H1 (cell line): ENCODE results near the gene VN1R2. TPM values are rescaled to one million over a fixed set of nuclear protein-coding genes. Genes with fewer than 3 reads are reported as not detected.

Experiments used
- RXRA ChIP-seq: IDR thresholded peaks from 2 replicates; pipeline ENCODE4 v1.6.1; 2011; ENCODE audit warnings: low read depth, mild to moderate bottlenecking, low read length, moderate library complexity; ENCODE audit not compliant: insufficient read depth
- polyA plus RNA-seq, 7 experiments: library from polyadenylated mRNA; depleted of rRNA in 3 of 7; stranded (reverse) in 5 of 7; unstranded in 2 of 7; fragments of >200 nt in 5 of 7; fragments of 200-250 nt in 2 of 7; gene quantifications; 1 replicate in 5 of 7; 2 replicates in 1 of 7; 4 replicates in 1 of 7; pipeline versions ENCODE4 v1.2.1 to v1.2.3, GENCODE V29; 2011 to 2013; ENCODE audit warnings: missing spikeins in 2 of 7, mixed read lengths in 2 of 7
- total RNA-seq: library from RNA; stranded (reverse); fragmentation: NEBNext Ultra II Directional; extraction: Animal tissue kit (Norgen Biotek cat#: 25700); gene quantifications from 2 replicates; pipeline ENCODE4 v1.2.1, GENCODE V29; 2021
- TF ChIP-seq, protein P1 (sequence below): IDR thresholded peaks from 2 replicates; pipeline ENCODE4 v1.6.1; 2011; ENCODE audit warnings: low read length, improper control_type of control experiment

VN1R2 gene
- total and polyA plus RNA-seq, 2 of the 8 experiments (the other 6 are each of a cell fraction or from before 2014, with no cell fraction given) = not detected

DNA sequence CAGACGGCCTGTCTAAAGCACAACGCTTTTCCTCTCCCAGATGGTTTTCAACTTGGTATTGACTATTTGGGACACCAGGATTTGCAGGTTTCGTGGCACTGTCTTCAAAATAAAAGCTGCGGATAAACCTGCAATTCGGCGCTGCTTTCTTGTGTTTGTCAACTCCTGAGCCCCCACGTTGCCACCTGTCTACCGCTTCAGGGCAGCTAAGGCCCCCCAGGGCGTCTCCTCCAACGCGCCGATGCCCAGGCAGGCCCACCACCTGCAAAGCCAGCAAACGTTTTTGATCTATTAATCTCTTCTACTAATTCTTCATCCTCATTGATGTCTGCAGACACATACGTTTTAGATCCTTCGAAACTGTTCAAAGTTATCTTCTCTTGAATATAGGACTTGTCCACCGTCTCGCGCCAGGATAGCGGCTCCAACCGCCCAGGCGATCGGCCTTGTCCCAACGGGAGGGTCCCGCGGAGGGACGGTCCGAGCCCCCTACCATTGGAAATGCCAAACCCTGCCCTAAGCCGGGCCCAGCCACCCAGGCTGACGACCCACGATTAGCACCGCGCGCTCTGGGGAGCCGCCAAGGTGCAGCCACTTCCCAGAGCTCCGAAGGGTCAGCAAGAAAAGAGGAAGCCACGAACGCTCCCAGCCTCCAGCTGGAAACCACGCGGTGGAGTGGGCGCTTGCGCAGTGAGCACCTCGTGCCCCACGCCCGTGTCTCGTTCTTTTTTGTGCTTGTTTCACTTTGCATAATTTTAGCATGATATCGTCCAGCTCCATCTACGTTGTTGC lies 32.9 kb downstream of the VN1R2 start (continued):
- TF ChIP-seq, protein P1, sequence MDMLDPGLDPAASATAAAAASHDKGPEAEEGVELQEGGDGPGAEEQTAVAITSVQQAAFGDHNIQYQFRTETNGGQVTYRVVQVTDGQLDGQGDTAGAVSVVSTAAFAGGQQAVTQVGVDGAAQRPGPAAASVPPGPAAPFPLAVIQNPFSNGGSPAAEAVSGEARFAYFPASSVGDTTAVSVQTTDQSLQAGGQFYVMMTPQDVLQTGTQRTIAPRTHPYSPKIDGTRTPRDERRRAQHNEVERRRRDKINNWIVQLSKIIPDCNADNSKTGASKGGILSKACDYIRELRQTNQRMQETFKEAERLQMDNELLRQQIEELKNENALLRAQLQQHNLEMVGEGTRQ = no peak
- no peak for TF ChIP-seq RXRA
